OCI-LY7 (cell line): ENCODE results near the gene KDM1B.

ENCODE experiments used
- CTCF ChIP-seq: fragments of 200-600 bp; sonication (generic); conservative IDR thresholded peaks from 2 replicates; pipeline ENCODE4 v1.5.1; 2014; ENCODE audit warnings: mild to moderate bottlenecking, antibody characterized with exemption, low read length, moderate library complexity, mixed read lengths
- EZH2phosphoT487 ChIP-seq: fragments of 200-600 bp; sonication (generic); IDR thresholded peaks from 2 replicates; pipeline ENCODE4 v1.6.1; 2018; ENCODE audit warnings: low read depth, borderline replicate concordance, mild to moderate bottlenecking, mixed run types, antibody characterized with exemption, low read length, moderate library complexity, mixed read lengths

DNA sequence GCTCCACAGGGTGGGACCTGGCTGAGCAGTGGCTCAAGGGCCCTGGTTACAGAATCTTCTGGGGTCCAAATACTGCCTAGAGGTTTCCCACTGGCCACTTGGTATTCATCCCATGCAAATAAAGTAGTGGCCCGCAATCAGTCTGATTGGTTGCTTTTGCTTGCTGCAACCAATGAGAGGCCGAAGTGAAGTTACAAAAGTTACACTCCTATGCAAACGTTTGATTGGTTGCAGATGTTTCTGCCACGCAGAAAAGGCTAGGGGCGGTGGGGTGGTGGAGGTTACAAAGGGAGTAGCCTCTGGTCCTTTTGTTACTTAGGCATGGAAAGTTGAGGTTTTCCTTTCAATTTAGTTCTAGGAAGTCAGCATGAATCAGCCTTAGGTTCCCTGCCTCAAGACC lies 29.1 kb upstream of the KDM1B start:
- TF ChIP-seq CTCF, result no peak
- TF ChIP-seq EZH2phosphoT487, result no peak
